ENCODE data around the gene HGFAC.
"Not testable (repeated sequence)": the region's sequence is repeated elsewhere in the genome, so short reads cannot be mapped to it uniquely, and the experiment has no call there.

Gene HGFAC

DNA sequence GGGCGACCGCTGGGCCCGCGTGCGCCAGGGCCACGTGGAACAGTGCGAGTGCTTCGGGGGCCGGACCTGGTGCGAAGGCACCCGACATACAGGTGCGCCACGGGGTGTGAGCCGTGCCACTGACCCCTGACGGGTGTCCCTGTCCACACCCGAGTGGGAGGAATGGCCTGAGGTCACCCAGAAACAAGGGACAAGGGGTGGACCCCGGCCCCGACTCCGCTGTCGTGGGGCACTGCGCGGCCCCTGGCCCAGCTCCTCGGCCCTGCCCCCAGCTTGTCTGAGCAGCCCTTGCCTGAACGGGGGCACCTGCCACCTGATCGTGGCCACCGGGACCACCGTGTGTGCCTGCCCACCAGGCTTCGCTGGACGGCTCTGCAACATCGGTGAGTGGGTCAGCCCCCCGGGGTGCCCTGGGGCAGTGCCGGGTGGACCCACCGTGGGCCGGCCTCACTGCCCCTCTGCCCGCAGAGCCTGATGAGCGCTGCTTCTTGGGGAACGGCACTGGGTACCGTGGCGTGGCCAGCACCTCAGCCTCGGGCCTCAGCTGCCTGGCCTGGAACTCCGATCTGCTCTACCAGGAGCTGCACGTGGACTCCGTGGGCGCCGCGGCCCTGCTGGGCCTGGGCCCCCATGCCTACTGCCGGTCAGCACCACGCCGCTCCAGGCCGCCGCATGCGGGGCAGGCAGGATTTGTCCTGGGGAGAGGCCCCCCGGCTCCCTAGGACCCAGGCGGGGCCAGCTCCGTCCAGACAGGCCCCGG, 2.8 kb downstream of the HGFAC start:
- DNase-seq: no peak

DNA sequence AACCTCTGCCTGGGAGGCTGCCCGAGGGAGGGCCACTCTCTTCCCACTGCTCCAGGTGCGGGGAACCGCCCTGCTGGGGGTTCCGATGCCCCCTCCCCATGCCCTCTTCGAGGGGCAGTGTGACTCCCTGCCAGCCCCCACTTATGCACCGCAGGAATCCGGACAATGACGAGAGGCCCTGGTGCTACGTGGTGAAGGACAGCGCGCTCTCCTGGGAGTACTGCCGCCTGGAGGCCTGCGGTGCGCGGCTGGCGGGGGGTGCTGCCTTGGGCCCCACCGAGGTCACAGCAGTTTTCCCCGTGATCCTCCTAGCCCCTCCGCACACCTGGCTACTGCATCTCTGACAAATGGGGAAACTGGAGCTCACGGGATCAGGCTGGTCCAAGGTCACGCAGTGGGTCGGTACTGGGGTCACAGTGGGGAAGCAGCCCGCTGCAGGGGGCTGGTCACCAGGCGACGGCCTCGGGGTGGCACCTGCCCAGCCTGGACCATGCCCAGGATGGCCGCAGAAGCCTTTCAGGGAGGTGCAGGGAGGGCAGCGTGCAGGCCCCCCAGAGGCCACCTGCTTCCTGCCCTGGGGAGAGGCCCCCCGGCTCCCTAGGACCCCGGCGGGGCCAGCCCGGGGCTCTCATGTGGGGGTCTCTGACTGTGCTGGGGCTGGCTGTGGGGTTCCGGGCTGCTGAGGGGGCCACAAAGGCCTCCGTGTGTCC, 3.5 kb downstream of the HGFAC start:
- no peak for DNase-seq

- DNase-seq: no peak
Measured at GRCh38 chr4:3445829-3446545, 4.2 kb downstream of the HGFAC start.

DNA sequence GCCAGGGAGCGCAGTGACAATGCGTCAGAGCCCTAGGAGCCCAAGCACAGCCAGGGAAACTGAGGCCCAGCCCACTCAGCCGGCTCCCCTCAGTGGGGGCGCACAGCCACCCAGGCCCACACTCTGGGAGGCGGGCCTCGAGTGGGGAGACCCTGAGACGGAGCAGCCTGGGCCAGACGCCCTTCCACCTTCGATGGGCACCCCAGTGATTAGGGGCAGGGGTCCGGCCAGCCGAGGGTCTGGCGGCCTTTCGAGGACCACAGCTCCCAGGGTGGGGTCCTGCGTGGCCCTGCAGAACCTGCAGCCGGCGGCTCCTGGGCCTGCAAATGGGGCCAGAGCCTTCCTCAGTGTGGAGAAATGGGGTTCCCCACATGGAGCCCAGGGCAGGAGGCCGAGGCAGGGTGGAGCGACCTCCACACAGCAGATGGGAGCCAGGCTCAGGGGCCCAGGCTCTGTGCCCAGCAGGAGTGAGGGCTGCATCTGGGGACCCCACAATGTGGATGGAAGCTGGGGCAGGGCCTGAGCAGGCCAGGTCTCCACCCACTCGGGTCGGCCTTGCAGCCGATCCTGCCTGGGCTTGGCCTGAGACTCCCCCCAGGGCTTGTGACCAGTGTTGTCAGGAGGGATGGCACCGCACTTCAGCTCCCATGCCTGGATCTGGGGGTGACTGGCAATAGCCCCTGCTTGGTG, 5.0 kb downstream of the HGFAC start:
- DNase-seq: no peak

GRCh38 chr4:3447431-3448395, 5.9 kb downstream of the HGFAC start:
- DNase-seq: no peak

- DNase-seq: no peak
Measured at GRCh38 chr4:3449047-3449573, 7.3 kb downstream of the HGFAC start.

DNA sequence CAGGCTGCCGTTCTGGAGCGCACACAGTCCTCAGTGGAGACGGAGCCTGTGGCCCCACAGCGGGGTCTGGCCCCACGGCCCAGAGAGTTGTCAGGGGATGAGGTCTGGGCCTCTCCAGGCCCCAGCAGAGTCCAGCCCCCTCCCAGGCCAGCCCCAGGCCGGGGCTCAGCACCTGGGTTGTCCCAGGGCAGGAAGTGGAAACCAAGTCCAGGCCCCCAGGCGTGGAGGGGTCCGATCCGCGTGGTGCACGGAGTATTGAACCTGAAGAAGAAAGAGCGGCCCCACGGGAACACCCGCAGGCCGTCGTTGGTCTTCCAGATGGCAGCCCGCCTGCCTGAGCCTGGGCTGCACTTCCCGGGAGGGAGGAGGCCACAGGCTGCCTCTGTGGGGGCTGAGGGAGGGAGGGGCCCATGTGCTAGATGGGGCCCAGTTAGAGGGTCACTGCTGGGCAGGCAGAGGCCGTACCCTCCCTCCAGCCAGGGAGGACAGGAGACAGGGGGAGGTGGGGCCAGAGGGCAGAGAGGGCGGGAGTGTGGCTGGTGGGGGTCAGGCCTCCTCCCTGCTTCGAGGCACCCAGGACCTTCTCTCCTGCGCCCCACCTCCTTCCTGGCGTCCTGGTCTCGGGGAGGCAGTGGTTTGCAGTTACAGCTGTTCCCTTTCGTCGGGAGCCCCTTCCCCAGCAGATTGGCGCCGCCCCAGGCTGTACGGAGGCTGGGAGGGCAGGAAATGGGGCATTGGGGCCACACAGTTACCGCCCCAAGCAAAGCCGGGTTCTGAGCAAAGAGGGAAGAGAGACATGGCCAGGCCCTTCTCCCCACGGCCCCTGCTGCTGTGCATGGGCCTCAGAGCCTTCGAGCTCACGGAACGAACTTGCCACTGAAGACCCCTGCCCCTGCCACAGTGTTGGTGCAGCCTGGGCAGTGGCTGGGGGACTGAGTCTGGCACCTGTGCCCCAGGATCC, 8.1 kb downstream of the HGFAC start:
- DNase-seq: no peak

DNA sequence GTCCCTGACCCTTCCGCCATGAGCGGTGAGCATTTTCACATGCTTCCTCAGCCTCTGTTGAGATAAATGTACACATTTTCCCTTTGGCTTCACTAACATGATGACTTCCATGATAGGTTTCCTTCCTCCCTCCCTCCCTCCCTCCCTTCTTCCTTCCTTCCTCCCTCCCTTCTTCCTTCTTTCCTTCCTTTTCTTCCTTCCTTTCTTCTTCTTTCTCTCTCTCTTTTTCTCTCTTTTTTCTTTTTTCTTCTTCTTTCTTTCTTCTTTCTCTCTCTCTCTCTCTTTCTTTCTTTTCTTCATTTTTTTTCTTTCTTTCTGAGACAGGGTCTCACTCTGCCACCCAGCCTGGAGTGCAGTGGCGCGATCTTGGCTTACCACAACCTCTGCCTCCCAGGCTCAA, 8.9 kb downstream of the HGFAC start:
- no peak for DNase-seq

DNA sequence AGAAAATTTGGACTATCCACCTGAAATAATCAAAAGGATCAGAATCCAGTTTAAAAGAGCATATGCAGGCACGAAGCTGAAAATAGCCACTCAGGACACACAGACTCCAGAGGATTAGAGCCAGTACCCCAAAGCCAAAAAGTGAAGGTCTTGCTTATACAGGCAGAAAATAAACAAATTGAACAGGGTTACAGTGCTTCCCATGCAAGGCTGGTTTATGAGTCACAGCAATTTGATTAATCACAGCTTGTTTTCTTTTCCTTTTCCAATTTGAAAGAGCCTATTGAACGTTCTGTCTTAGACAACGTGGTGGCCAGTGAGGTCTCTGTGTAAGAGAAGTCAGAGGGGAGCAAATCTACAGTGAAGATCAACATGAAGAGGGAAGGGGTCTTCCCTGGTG, 10.2 kb downstream of the HGFAC start:
- DNase-seq: peak; percentile 49

DNA sequence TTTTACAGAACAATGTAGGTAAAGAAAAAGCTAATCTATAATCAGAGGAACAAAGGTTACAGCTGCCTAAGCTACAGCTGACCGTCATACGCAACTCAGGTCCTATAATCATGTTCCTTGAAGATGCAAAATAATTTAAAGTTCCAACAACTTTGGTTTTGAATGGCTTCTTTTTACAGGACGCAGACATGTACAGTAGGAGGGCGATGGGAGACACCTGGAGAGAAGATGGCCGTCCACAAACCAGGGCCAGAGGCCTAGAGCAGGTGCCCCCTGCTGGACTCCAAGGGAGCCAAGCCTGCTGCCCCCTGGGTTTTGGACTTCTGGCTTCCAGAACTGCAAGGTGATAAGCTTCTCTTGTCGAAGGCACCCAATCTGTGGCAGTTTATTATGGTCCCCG, 10.6 kb downstream of the HGFAC start:
- DNase-seq: no peak

- DNase-seq: not testable (repeated sequence)
Measured at GRCh38 chr4:3455596-3455995, 13.8 kb downstream of the HGFAC start.

DNA sequence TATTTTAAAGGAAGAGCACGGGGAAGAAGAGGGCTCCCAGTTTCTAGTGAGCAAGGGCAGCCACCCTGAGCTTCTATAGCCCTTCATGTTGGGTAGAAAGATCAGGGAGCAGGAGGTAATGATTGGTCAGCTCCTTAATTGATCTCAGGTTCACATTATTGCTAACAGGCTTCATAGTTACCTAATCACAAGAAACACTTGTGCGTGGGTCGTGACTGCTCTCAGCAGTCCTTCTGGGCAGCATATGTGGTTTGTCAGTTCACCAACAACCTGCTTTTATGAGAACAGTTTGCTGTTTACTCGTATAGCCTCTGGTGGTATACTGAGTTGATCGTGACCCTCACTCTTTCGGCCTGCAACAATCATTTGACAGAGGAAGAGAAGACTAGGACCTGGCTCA, 16.6 kb downstream of the HGFAC start:
- no peak for DNase-seq

GRCh38 chr4:3459156-3459555, 17.4 kb downstream of the HGFAC start:
- DNase-seq: not testable (repeated sequence)

DNA sequence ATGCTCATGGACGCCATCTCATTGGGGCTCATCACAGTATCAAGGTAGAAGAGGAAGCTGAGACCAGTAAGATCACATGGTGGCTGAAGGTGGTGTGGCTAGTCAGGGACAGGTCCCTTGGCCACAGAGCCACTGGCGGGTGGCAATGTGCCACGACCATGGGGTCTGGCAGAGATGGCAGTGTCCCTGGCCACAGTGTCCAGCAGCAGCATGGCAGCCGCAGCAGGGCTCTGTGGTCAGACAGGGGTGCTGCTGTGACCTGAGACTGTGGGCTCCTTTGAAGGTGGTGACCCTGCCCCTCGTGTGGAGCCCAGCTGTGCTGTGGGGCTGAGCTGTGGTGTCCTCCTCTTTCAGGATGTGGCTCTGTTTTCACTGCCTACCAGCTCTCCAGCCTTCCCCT, 19.2 kb downstream of the HGFAC start:
- no peak for DNase-seq

DNA sequence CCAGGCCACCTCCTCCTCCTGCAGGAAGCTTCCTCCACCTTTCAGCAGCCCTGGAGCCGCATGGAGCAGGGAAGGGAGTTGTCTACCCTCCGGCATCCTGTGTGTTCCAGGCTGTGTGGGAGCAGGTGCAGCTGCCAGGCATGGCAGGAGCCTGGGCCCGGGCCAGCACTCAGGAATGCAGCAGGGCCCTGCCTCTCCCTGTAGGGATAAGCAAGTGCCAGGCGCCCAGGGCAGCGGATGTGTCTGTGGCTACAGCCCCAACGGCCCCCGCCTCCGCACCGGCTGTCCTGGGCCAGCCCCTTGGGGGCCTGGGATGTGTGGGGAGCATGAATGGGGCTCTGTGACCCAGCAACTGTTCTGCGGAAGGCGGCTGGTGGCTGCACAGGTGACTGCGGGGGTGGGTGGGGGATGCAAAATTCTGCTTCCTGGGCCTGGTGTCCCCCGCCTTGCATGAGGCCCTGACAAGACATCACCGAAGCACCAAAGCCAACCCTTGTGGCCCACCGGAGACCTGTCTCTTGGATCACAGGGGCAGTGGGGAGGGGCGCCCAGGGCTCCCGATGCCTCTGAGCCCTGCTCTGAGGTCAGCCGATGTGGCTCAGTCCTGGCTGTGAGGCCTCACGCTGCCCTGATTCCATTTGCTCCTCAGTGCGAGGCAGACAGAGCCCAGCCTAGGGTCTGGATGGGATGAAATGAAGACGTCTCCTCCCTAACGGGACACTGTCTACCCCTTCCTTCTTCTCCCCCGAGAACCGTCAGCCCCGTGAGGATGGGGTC, 19.9 kb downstream of the HGFAC start:
- DNase-seq: peak; percentile 83

GRCh38 chr4:3462321-3462789, 20.6 kb downstream of the HGFAC start:
- no peak for DNase-seq

- no peak for DNase-seq
Measured at GRCh38 chr4:3462790-3463415, 21.1 kb downstream of the HGFAC start, which contains the start of gene DOK7. Gene DOK7 (plus strand): TSS chr4:3463306. CDS start chr4:3463376, 70 bp downstream.

DNA sequence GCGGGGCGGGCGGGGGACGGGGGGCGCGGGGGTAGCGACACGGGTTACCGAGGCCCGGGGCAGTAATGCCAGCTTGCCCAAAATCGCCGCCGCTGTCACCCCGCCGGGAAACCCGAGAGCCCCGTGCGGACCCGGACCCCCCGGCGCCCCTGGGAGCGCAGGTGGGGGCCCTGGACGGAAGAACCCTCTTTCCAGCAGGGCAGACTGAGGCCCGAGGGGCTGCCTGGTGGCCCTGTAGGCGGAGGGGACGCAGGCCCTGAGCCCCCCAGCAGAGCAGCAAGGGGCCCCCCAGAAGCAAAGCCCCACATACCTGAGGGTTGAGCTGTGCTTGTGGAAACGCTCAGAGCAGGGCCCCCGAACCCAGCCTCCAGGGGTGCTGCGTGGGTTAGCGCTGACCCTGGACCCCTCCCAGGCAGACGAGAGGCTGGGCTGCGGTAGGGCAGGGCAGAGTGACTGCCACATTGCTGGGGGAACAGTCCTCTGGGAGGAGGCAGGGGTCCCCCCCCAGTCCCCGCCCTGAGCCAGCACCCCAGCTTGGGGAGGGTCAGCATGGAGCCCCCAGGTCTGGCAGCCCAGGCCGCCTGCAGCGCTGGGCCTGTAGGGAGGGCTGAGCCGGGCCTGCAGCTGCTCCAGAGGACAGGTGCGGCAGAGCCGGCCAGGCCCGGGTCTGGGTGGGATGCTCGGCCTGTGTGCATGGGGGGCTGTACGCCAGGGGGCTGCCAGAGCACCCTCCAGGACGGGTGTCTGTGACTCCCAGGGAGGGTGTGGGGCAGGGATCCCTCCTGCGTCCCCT, 22.0 kb downstream of the HGFAC start:
- no peak for DNase-seq
